K562 (cell line): ENCODE measurements around the gene SLFN14. TPM values are rescaled to one million over a fixed set of nuclear protein-coding genes. Genes with fewer than 3 reads are reported as not detected.
A peak's percentile ranks its signal among the peaks of the same experiment; 100 is the strongest.

ENCODE experiments used
- ATAC-seq: fragments of 200-7000 bp; cut with Tn5 transposase; 3 replicates; pipeline ENCODE4 v1.9.1; 2020; ENCODE audit warnings: moderate library complexity
- BruUV-seq: library from RNA; stranded (reverse); fragments of 400-500 nt; replicated peaks from 2 replicates; lab custom pipeline; 2021; lab: Mats Ljungman, UMichigan
- CTCF ChIA-PET: fragments of 300-600 bp; formaldehyde crosslinking; extraction: SDS; loops from one replicate; lab custom pipeline; 2021; ENCODE audit warnings: low intra/inter-chr PET ratio; lab: Yijun Ruan, JAX
- POLR2A ChIA-PET: fragments of 300-600, 350-650 bp; sonication (Branson Sonifier 250); formaldehyde crosslinking; extraction: SDS; loops from one replicate; lab custom pipeline; 2021; ENCODE audit warnings: antibody characterized with exemption, inconsistent platforms; lab: Yijun Ruan, JAX
- DNase-seq, 4 experiments: peaks; one replicate each; pipeline versions ENCODE4 v3.0.0 to v3.0.0-alpha.2; 2011 to 2018; ENCODE audit warnings: low spot score in 3 of 4, mixed read lengths in 3 of 4; ENCODE audit errors: extremely low read depth in 1 of 4
- FAIRE-seq: peaks from 2 replicates; lab custom pipeline; 2011; peaks lifted over from hg19 to GRCh38; lab: Jason Lieb, UNC
- H2AFZ ChIP-seq: 2 replicates; pipeline ENCODE4 v1.6.0; 2011; ENCODE audit warnings: low read depth, low read length, control low read depth, inconsistent platforms
- H3K27ac ChIP-seq: fragments of 200-600 bp; 3 replicates; pipeline ENCODE4 v1.8.0; 2011; ENCODE audit warnings: low read depth, mild to moderate bottlenecking, control low read depth, inconsistent platforms, low read length, moderate library complexity, mixed read lengths; ENCODE audit errors: extremely low read depth
- H3K27me3 ChIP-seq, 2 experiments: fragments of 300-600 bp in 1 of 2; 2 replicates in 1 of 2; 3 replicates in 1 of 2; pipeline versions ENCODE4 v1.6.0 to v1.8.0; 2011; ENCODE audit warnings: inconsistent platforms in 2 of 2, low read length in 2 of 2, mild to moderate bottlenecking in 1 of 2, mixed read lengths in 1 of 2, moderate library complexity in 1 of 2; ENCODE audit not compliant: control insufficient read depth in 2 of 2, insufficient read depth in 2 of 2
- H3K36me3 ChIP-seq: fragments of 300-600 bp; 3 replicates; pipeline ENCODE4 v1.8.0; 2011; ENCODE audit warnings: mild to moderate bottlenecking, low read length, inconsistent platforms; ENCODE audit not compliant: control insufficient read depth, insufficient read depth
- H3K4me1 ChIP-seq, 2 experiments: fragments of 200-600 bp in 1 of 2; replicated peaks in 1 of 2; 2 replicates in 1 of 2; 3 replicates in 1 of 2; pipeline versions ENCODE4 v1.5.1 to v1.8.0; 2011; ENCODE audit warnings: inconsistent platforms in 2 of 2, low read length in 2 of 2, mild to moderate bottlenecking in 1 of 2, mixed read lengths in 1 of 2, moderate library complexity in 1 of 2; ENCODE audit not compliant: control insufficient read depth in 2 of 2, insufficient read depth in 2 of 2
- H3K4me2 ChIP-seq: 2 replicates; pipeline ENCODE4 v1.6.1; 2011; ENCODE audit warnings: low read length, control low read depth, inconsistent platforms, mixed read lengths; ENCODE audit not compliant: insufficient read depth
- H3K4me3 ChIP-seq: fragments of 200-600 bp; sonication (generic), shearing (Covaris generic); 2 replicates; pipeline ENCODE4 v1.5.1; 2016; ENCODE audit warnings: control low read depth, inconsistent platforms
- H3K79me2 ChIP-seq: fragments of 200-600 bp; 3 replicates; pipeline ENCODE4 v1.8.0; 2011; ENCODE audit warnings: low read length, inconsistent platforms; ENCODE audit not compliant: control insufficient read depth, insufficient read depth
- H3K9ac ChIP-seq, 2 experiments: 2 replicates each; pipeline versions ENCODE4 v1.6.0 to v1.6.1; 2011; ENCODE audit warnings: low read depth in 2 of 2, low read length in 2 of 2, control low read depth in 1 of 2, inconsistent platforms in 1 of 2, mild to moderate bottlenecking in 1 of 2, mixed read lengths in 1 of 2; ENCODE audit not compliant: insufficient read depth in 1 of 2
- H3K9me1 ChIP-seq: one replicate; pipeline ENCODE4 v1.6.0; 2011; ENCODE audit warnings: inconsistent platforms, mild to moderate bottlenecking, low read length, moderate library complexity; ENCODE audit not compliant: control insufficient read depth, insufficient read depth
- H3K9me3 ChIP-seq: replicated peaks from 2 replicates; pipeline ENCODE4 v1.5.1; 2011; ENCODE audit warnings: low read depth, low read length, inconsistent platforms; ENCODE audit not compliant: control insufficient read depth, insufficient read depth
- H4K20me1 ChIP-seq: replicated peaks from 2 replicates; pipeline ENCODE4 v1.6.1; 2011; ENCODE audit warnings: low read length, inconsistent platforms, mixed read lengths; ENCODE audit not compliant: control insufficient read depth, insufficient read depth
- ATF3 ChIP-seq, 2 experiments: fragments of 450-650 bp in 1 of 2; sonication (generic) in 1 of 2; formaldehyde crosslinking in 1 of 2; IDR thresholded peaks in 1 of 2; conservative IDR thresholded peaks in 1 of 2; 2 replicates each; pipeline versions ENCODE4 v1.6.1 to v1.8.1; 2016 to 2023; ENCODE audit warnings: mild to moderate bottlenecking in 2 of 2, moderate library complexity in 2 of 2, inconsistent platforms in 1 of 2, missing genetic modification reagents in 1 of 2
- CEBPG ChIP-seq, 3 experiments: fragments of 200-800 bp in 1 of 3; sonication (Bioruptor generic) in 1 of 3; sonication (generic) in 1 of 3; formaldehyde crosslinking in 1 of 3; IDR thresholded peaks in 2 of 3; conservative IDR thresholded peaks in 1 of 3; 2 replicates each; pipeline versions ENCODE4 v1.6.1 to v1.8.0; 2016 to 2022; ENCODE audit warnings: missing compliant biosample characterization in 2 of 3, missing genetic modification characterization in 2 of 3, mild to moderate bottlenecking in 1 of 3, missing genetic modification reagents in 1 of 3
- PCBP2 ChIP-seq: fragments of 200-400 bp; formaldehyde crosslinking; IDR thresholded peaks from 2 replicates; pipeline ENCODE4 v1.6.1; 2018; ENCODE audit warnings: low read length, low read depth, mild to moderate bottlenecking, moderate library complexity; ENCODE audit not compliant: poor library complexity, severe bottlenecking
- TEAD1 ChIP-seq, 2 experiments: fragments of 450-650 bp in 1 of 2; sonication (generic) in 1 of 2; formaldehyde crosslinking; IDR thresholded peaks; 2 replicates each; pipeline versions ENCODE4 v1.4.0 to v1.8.0; 2020 to 2022; ENCODE audit warnings: mild to moderate bottlenecking in 2 of 2, missing genetic modification reagents in 1 of 2
- TEAD4 ChIP-seq, 2 experiments: sonication (generic) in 1 of 2; formaldehyde crosslinking in 1 of 2; IDR thresholded peaks; 2 replicates each; pipeline versions ENCODE4 v1.6.1 to v1.8.0; 2012 to 2022; ENCODE audit warnings: borderline replicate concordance in 1 of 2, inconsistent platforms in 1 of 2, low read length in 1 of 2, mild to moderate bottlenecking in 1 of 2, missing genetic modification reagents in 1 of 2
- ZNF584 ChIP-seq: fragments of 200-800 bp; sonication (Bioruptor generic); IDR thresholded peaks from 2 replicates; pipeline ENCODE4 v1.6.1; 2016; ENCODE audit warnings: low read depth, mild to moderate bottlenecking, missing genetic modification characterization, missing compliant biosample characterization
- WGBS: fragments of 100-300 bp; shearing (Covaris generic); methylation state at CpG from one replicate; pipeline ENCODE4 v1.1.6; 2016; ENCODE audit warnings: low coverage, mixed read lengths; ENCODE audit not compliant: insufficient coverage; ENCODE audit errors: missing lambda C conversion rate; 5-methylcytosine and 5-hydroxymethylcytosine counted together
- in situ Hi-C: fragments of 300-500 bp; cut with MboI; formaldehyde crosslinking; loops from 4 replicates; pipeline ENCODE4 v1.15.0; 2018; ENCODE audit warnings: inconsistent platforms, mixed read lengths
- intact Hi-C: fragments of 100-400 bp; cut with micrococcal nuclease; formaldehyde crosslinking; loops from 2 replicates; pipeline ENCODE4 v1.14.2; 2022
- polyA plus RNA-seq, 8 experiments: library from polyadenylated mRNA; depleted of rRNA in 4 of 8; stranded (reverse) in 5 of 8; unstranded in 3 of 8; fragments of >200 nt; fragmentation: Nextera tagmentation in 2 of 8; fragmentation: Illumina TruSeq in 1 of 8; extraction: Ambion mirVana in 2 of 8; extraction: Trizol in 1 of 8; gene quantifications; 2 replicates each; pipeline versions ENCODE4 v1.2.1 to v1.2.3, GENCODE V29; 2011 to 2014; ENCODE audit warnings: inconsistent platforms in 1 of 8, missing spikeins in 1 of 8
- total RNA-seq, 7 experiments: library from RNA; depleted of rRNA in 6 of 7; stranded (reverse); fragments of >200 nt in 6 of 7; fragmentation: Illumina TruSeq in 2 of 7; extraction: Trizol in 2 of 7; gene quantifications; 2 replicates each; pipeline versions ENCODE4 v1.2.1 to v1.2.3, GENCODE V29; 2011 to 2021; ENCODE audit warnings: low replicate concordance in 1 of 7
- TF ChIP-seq, protein P1 (sequence below): fragments of 250-450 bp; sonication (Bioruptor Pico); IDR thresholded peaks from 2 replicates; pipeline ENCODE4 v1.8.0; 2021; ENCODE audit warnings: mild to moderate bottlenecking, moderate library complexity

The SLFN14 gene
- total and polyA plus RNA-seq, 9 of the 15 experiments (the other 6 are each of a cell fraction or from before 2014, with no cell fraction given) = 1.3 to 4.3 (median 3.1) TPM

GRCh38 chr17:35586569-35587073, 26.0 kb upstream of the SLFN14 start (continued):
- TF ChIP-seq TEAD1 (CRISPR knock-in tag; IDR thresholded peaks at IDR 0.05) (no peak), ZNF584 (CRISPR knock-in tag) (peak; percentile 75; the same call in 1 of the 2 replicates), CEBPG (CRISPR knock-in tag; IDR thresholded peaks at IDR 0.05) (peak; percentile 72; the same call in 1 of the 2 replicates), CEBPG (tag; conservative IDR thresholded peaks at IDR 0.05 in 1 of 2, IDR thresholded peaks at IDR 0.05 in 1 of 2) (peak; percentile 92 to 93), ATF3 (IDR thresholded peaks at IDR 0.05) (no peak), ATF3 (CRISPR knock-in tag; conservative IDR thresholded peaks at IDR 0.05) (no peak)
- TF ChIP-seq, protein P1, sequence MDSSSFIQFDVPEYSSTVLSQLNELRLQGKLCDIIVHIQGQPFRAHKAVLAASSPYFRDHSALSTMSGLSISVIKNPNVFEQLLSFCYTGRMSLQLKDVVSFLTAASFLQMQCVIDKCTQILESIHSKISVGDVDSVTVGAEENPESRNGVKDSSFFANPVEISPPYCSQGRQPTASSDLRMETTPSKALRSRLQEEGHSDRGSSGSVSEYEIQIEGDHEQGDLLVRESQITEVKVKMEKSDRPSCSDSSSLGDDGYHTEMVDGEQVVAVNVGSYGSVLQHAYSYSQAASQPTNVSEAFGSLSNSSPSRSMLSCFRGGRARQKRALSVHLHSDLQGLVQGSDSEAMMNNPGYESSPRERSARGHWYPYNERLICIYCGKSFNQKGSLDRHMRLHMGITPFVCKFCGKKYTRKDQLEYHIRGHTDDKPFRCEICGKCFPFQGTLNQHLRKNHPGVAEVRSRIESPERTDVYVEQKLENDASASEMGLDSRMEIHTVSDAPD = no peak

DNA sequence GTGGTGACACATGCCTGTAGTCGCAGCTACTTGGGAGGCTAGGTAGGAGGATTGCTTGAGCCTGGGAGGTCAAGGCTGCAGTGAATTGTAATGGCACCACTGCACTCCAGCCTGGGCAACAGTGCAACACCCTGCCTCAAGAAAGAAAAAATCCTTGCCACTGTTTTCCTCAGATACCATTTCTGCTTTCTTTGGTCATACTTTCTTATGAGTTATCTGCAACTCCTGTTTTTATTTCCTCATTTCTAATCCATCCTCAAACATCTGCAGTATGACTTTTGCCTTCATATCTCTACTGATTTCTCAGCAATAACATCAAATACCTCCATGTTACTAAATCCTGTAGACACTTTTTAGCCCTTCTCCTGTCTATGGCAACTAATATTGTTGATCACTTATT, 23.4 kb upstream of the SLFN14 start:
- H2AFZ ChIP-seq = peak overlapping the region; percentile 22; the same call in 1 of the 2 replicates
- H4K20me1 ChIP-seq = no peaks in the 10 kb centered on the region
- FAIRE-seq (no peak), ATAC-seq (no peak), DNase-seq (no peak)
- 0 out of 3 replicates have a peak, but pooled peaks cover under 1% of the 10 kb centered on the region for H3K36me3 ChIP-seq
- H3K27me3 ChIP-seq = no peaks in the 10 kb centered on the region
- H3K9me3 ChIP-seq = no peaks in the 10 kb centered on the region
- BruUV-seq = no TSS peak
- H3K79me2 ChIP-seq = peaks cover 28% of the 10 kb centered on the region
- no peak overlapping the region for H3K4me2 ChIP-seq
- ChIA-PET CTCF (no interaction called here), POLR2A (no interaction called here)
- H3K4me3 ChIP-seq = no peak overlapping the region
- H3K9ac ChIP-seq = no peak overlapping the region
- TF ChIP-seq PCBP2 = no peak
- peak; percentile 21; the same call in 1 of the 2 replicates for TF ChIP-seq TEAD4 (IDR thresholded peaks at IDR 0.05; ENCODE audit: low read length)
- TF ChIP-seq TEAD4 (CRISPR knock-in tag; IDR thresholded peaks at IDR 0.05; ENCODE audit: borderline replicate concordance) = no peak
- 36% methylated on average over 1 of the region's 1 CpG for WGBS
- H3K27ac ChIP-seq = no peak overlapping the region
- peaks cover 0 to 14% of the 10 kb centered on the region in 2 experiments; a peak in 2 of 5 replicates for H3K4me1 ChIP-seq
- in situ Hi-C loops (no loop called here), intact Hi-C loops (no loop called here)
- no peaks in the 10 kb centered on the region for H3K9me1 ChIP-seq
